ENCODE data around the gene CCDC191. TPM values are rescaled to one million over a fixed set of nuclear protein-coding genes. Genes with fewer than 3 reads are reported as not detected.

The CCDC191 gene
- total RNA-seq, 1 donor from 2014 or later = 1.3 TPM

GRCh38 chr3:113954091-113954685, 102.1 kb downstream of the CCDC191 start:
- no peak for DNase-seq (ENCODE audit: low read depth, low spot score)

DNA sequence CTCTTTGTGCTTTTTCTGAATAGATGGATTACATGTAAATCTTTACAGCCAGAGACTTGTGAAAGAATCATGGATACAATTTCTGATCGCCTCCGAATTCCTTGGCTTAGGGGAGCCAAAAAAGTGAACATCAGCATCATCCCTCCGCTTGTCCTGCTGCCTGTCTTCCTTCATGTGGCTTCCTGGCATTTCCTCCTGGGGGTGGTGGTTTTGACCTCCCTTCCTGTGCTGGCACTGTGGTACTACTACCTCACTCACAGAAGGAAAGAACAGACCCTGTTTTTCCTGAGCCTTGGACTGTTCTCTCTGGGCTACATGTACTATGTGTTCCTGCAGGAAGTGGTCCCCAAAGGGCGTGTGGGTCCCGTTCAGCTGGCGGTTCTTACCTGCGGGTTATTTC, 102.6 kb downstream of the CCDC191 start:
- no peak for DNase-seq (ENCODE audit: low read depth, low spot score)

- no peak for DNase-seq (ENCODE audit: low read depth, low spot score)
These were observed 103.4 kb downstream of the CCDC191 start for GRCh38 chr3:113952921-113953320.

GRCh38 chr3:113948015-113948917, 108.1 kb downstream of the CCDC191 start:
- no peak for DNase-seq (ENCODE audit: low read depth, low spot score)

DNA sequence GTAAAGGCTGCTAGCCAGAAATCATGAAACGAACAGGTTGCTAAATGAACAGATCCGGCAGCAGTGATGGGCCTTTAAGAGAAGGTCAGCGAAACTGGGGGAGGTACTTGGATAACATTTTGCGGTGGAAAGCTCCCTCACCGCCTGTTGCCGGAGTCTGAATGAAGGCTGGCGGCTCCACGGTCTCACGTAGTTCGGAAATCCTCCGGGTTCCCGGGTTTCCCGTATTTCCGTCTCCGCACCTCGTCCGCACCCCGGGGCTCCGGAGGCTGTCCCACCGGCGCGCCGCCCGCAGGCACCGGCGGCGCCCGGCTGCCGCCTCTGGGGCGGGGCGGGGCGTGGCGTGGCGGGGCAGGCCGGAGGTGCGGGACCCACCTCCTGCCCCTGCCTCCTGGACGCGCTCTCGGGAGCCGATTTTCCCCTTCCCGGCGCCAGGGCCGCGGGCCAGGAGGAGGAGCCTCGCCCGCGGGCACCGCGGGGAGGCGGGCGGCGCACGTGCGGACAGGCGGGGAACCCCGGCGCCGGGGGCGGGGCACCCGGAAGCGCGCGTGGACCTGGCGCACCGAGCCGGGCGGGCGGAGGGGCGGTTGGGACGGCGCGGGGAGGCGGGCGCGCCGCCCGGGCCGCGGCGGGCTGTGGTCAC, 108.8 kb downstream of the CCDC191 start, which contains the start of gene ZDHHC23:
TSS of gene ZDHHC23 (plus strand) at position 642 of the 643 bp plus-strand sequence. CDS start 790 bp downstream, outside the sequence.
- DNase-seq (ENCODE audit: low read depth, low spot score) = no peak

DNA sequence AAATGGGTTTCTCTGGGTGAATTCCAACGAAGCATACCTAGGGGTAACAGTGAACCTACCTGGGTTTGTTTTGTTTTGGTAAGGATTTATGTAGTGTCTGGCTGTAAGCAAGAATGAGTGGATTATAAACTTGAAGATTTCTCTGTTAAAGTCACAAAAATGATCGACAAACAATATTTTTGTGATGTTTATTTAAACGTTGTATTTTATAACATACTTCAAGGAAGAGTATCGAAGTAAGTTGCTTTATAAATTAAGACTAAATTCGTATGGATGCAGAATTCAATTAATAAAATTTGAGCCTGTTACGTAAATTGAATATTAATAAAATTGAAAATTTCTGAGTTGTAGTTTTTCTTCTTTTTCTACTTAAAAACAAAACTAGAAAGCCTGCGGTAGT, 109.5 kb downstream of the CCDC191 start:
- no peak for DNase-seq (ENCODE audit: low read depth, low spot score)

DNA sequence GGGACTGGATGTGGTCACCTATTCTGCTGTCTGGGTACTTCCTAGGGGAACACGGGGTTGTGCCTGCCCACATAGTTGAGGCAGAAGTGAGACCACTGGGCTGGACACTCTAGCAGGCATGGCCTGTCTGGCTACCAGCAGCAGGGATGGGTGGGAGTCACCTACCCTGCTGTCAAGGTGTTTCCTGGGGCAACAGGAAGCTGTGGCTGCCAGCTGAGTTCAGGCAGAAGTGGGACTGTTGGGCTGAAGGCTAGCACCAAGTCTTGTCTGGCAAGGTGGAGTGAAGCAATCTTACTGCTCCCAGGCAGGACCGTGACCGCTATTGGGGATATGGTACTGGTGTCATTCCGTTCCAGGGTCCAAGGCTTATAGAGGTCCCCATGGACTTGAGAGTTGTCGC, 128.8 kb downstream of the CCDC191 start:
- no peak for DNase-seq (ENCODE audit: low read depth, low spot score)

DNA sequence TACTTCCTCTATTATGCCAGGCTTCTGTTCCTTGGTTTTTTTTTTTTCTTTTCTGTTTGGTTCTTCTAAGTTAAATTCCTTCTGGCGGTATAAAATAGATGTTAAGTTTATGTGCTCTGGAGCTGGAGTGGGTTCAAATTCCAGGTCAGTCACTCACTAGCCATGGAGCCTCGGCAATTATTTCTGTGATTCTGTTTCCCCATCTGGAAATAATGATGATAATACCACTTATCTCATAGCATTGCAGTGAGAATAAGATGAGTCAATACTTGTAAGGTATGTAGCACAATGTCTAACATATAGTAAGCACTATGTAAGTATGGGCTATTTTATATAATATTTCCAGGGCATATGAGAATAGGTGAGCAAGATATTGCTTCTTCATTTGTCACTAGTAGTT, 141.7 kb downstream of the CCDC191 start:
- no peak for DNase-seq (ENCODE audit: low read depth, low spot score)

Other genes starting within 250 kb of the CCDC191 start
- 19.0 and 20.2 TPM in 2 replicates for gene GRAMD1C, start 217.7 kb downstream of the CCDC191 start, total RNA-seq
- gene ZDHHC23, start 108.5 kb downstream of the CCDC191 start, total RNA-seq = 3.4 and 6.1 TPM in 2 replicates
- 40.5 and 56.2 TPM in 2 replicates for gene QTRT2, start 211 bp upstream of the CCDC191 start, total RNA-seq
- gene DRD3, start 122.5 kb upstream of the CCDC191 start, total RNA-seq = not detected in 2 replicates
- not detected in 2 replicates for gene ZNF80, start 181.1 kb upstream of the CCDC191 start, total RNA-seq
- gene TIGIT, start 237.5 kb upstream of the CCDC191 start, total RNA-seq = not detected in 2 replicates